A673 (cell line): ENCODE data around the gene ANKDD1B. TPM values are rescaled to one million over a fixed set of nuclear protein-coding genes. Genes with fewer than 3 reads are reported as not detected.
A peak's percentile ranks its signal among the peaks of the same experiment; 100 is the strongest.

ENCODE experiments used
- BruUV-seq: library from RNA; stranded (reverse); fragments of 400-500 nt; replicated peaks from 2 replicates; lab custom pipeline; 2021; lab: Mats Ljungman, UMichigan
- CTCF ChIA-PET: fragments of 300-600 bp; sonication (Branson Sonifier 250); formaldehyde crosslinking; loops from one replicate; lab custom pipeline; 2022; ENCODE audit warnings: antibody characterized with exemption; lab: Charles Lee
- POLR2A ChIA-PET: fragments of 300-600 bp; sonication (Branson Sonifier 250); formaldehyde crosslinking; loops from one replicate; lab custom pipeline; 2022; ENCODE audit warnings: antibody characterized with exemption; ENCODE audit not compliant: low non-redundant PET; lab: Charles Lee
- DNase-seq: peaks from one replicate; pipeline ENCODE4 v3.0.0-alpha.2; 2015; ENCODE audit warnings: low spot score
- H3K27ac ChIP-seq: fragments of 200-600 bp; sonication (generic); 2 replicates; pipeline ENCODE4 v1.5.1; 2016; ENCODE audit warnings: mixed run types, low read depth, mild to moderate bottlenecking, mixed read lengths, antibody characterized with exemption, low read length; ENCODE audit not compliant: poor library complexity, severe bottlenecking
- H3K27me3 ChIP-seq: fragments of 200-600 bp; sonication (generic); replicated peaks from 2 replicates; pipeline ENCODE4 v1.6.1; 2017; ENCODE audit warnings: mixed run types, low read depth, mild to moderate bottlenecking, mixed read lengths, antibody characterized with exemption, low read length; ENCODE audit not compliant: insufficient read depth, poor library complexity
- H3K36me3 ChIP-seq: fragments of 200-600 bp; sonication (generic); 2 replicates; pipeline ENCODE4 v1.6.1; 2016; ENCODE audit warnings: mixed run types, mild to moderate bottlenecking, mixed read lengths, antibody characterized with exemption, low read length; ENCODE audit not compliant: insufficient read depth, poor library complexity, severe bottlenecking
- H3K4me1 ChIP-seq: fragments of 200-600 bp; sonication (generic); 2 replicates; pipeline ENCODE4 v1.6.1; 2017; ENCODE audit warnings: mixed run types, mild to moderate bottlenecking, mixed read lengths, antibody characterized with exemption, low read length; ENCODE audit not compliant: insufficient read depth, poor library complexity, severe bottlenecking
- H3K4me3 ChIP-seq: fragments of 200-600 bp; sonication (generic); 2 replicates; pipeline ENCODE4 v1.5.1; 2016; ENCODE audit warnings: low read depth, mixed run types, mild to moderate bottlenecking, mixed read lengths, low read length; ENCODE audit not compliant: poor library complexity, severe bottlenecking
- H3K9me3 ChIP-seq: fragments of 200-600 bp; sonication (generic); 2 replicates; pipeline ENCODE4 v1.6.1; 2016; ENCODE audit warnings: mixed run types, low read depth, mild to moderate bottlenecking, mixed read lengths, antibody characterized with exemption, low read length; ENCODE audit not compliant: poor library complexity, severe bottlenecking
- CTCF ChIP-seq: fragments of 300-800, 200-600 bp; sonication (generic); conservative IDR thresholded peaks from 2 replicates; pipeline ENCODE4 v1.5.1; 2017; ENCODE audit warnings: low read depth, mild to moderate bottlenecking, antibody characterized with exemption, low read length, moderate library complexity, mixed read lengths
- EZH2 ChIP-seq: fragments of 200-600 bp; sonication (generic); IDR thresholded peaks from 2 replicates; pipeline ENCODE4 v1.6.1; 2017; ENCODE audit warnings: borderline replicate concordance, low read depth, mild to moderate bottlenecking, mixed read lengths, antibody characterized with exemption, low read length; ENCODE audit not compliant: poor library complexity, severe bottlenecking
- intact Hi-C: fragments of 100-400 bp; cut with micrococcal nuclease; formaldehyde crosslinking; loops from one replicate; pipeline ENCODE4 v1.10.0; 2022; ENCODE audit not compliant: unreplicated experiment
- total RNA-seq: library from RNA; stranded (reverse); gene quantifications from 2 replicates; pipeline ENCODE4 v1.2.3, GENCODE V29; 2021

The ANKDD1B gene
- total RNA-seq, 1 experiment from 2014 or later, result not detected

GRCh38 chr5:75711151-75711550 is 99.9 kb downstream of the ANKDD1B start:
- intact Hi-C loops, result no loop called here
- H3K9me3 ChIP-seq, result no peaks in the 10 kb centered on the region
- TF ChIP-seq CTCF (no peak), EZH2 (no peak)
- peaks cover 17% of the 10 kb centered on the region for H3K36me3 ChIP-seq
- H3K4me1 ChIP-seq, result peaks cover 6% of the 10 kb centered on the region
- ChIA-PET POLR2A (no interaction called here), CTCF (interaction anchor here (0.6 kb wide), 1 partner anchor 464 kb away, joined by 7 read pairs; no protein-coding TSS in a partner anchor)
- no peaks in the 10 kb centered on the region for H3K27me3 ChIP-seq
- DNase-seq, result no peak
- H3K4me3 ChIP-seq, result no peak overlapping the region
- BruUV-seq, result no TSS peak
- H3K27ac ChIP-seq, result no peak overlapping the region

- no peak for DNase-seq
- ChIA-PET POLR2A (no interaction called here), CTCF (no interaction called here)
- Histone ChIP-seq H3K27me3 (no peaks in the 10 kb centered on the region), H3K27ac (no peak overlapping the region), H3K4me3 (no peak overlapping the region), H3K9me3 (no peaks in the 10 kb centered on the region), H3K36me3 (peaks cover 17% of the 10 kb centered on the region), H3K4me1 (peaks cover 6% of the 10 kb centered on the region)
- intact Hi-C loops, result no loop called here
- no TSS peak for BruUV-seq
- TF ChIP-seq CTCF, result no peak
- TF ChIP-seq EZH2, result no peak
These were observed 100.8 kb downstream of the ANKDD1B start for GRCh38 chr5:75712091-75712490.

- no peak for DNase-seq
- Histone ChIP-seq H3K27me3 (no peaks in the 10 kb centered on the region), H3K4me1 (peaks cover 6% of the 10 kb centered on the region), H3K4me3 (peak overlapping the region; percentile 68), H3K27ac (peak overlapping the region; percentile 60), H3K9me3 (no peaks in the 10 kb centered on the region), H3K36me3 (peaks cover 7% of the 10 kb centered on the region)
- POLR2A ChIA-PET, result no interaction called here
- intact Hi-C loops, result no loop called here
- TF ChIP-seq EZH2 (no peak), CTCF (no peak)
- BruUV-seq, result TSS peak; percentile 55
- CTCF ChIA-PET, result no interaction called here
These were observed 105.4 kb downstream of the ANKDD1B start for GRCh38 chr5:75716715-75717081.
